ENCODE results near the gene TMEM255B.
"Not testable (repeated sequence)": the region's sequence is repeated elsewhere in the genome, so short reads cannot be mapped to it uniquely, and the experiment has no call there.

The TMEM255B gene

DNA sequence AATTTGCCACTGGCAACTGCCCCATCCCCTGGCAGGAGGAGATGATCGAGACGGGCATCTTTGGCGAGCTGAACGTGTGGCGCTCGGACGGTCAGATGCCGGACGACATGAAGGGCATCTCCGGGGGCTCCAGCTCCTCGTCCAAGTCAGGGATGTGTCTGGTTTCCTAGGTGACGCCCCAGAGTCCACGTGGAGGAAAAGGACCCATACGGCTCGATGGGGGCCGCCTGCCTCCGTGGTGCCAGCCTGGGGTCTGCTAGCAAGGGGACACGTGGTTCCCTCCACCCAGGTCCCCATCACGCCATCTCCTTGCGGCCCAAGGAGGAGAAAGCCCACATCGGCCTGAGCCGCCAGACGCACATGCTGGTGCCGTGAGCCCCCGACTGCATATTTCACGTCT is 23.8 kb upstream of the TMEM255B start:
- no peak for DNase-seq

DNA sequence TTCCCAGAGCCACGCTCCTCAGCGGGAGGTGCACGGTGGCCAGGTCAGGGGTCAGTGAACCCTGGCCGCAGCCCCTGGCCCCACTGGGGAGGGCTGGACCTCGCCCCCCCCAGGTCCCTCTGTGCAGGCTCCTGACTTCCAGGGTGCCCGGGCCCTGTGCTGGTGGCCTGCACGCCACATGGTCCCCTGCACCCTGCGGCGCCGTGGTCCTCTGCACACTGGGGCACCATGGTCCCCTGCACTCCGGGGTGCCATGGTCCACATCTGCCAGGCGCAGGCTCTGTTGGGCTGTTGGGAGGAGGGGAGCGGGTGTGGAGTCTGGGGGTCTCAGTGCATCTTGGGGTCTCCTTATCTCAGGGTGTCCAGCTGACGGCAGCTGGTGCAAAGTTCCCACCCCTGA is 23.3 kb upstream of the TMEM255B start:
- DNase-seq, result no peak

DNA sequence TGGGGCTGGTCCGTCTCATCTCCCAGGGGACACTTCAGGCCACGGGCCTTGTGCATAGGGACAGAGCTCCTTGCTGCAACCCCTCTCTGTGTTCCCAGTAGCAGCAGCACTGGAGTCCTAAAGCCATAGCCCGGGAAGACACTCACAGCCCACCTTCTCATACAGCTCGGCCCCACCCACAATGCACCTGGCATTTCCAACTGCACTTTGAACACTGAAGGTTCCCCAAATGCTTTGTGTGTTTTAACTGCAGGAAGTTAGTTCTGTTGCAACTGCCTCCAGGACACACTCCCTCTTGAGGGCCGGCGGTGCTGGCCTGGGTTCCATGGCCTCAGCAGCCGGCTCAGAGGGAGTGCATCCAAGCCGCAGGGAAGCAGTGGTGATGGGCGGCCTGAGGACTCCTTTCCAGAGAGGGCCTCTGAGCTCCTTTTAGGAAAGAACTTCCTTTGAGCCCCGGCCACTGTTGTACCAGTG is 22.7 kb upstream of the TMEM255B start:
- DNase-seq, result no peak

DNA sequence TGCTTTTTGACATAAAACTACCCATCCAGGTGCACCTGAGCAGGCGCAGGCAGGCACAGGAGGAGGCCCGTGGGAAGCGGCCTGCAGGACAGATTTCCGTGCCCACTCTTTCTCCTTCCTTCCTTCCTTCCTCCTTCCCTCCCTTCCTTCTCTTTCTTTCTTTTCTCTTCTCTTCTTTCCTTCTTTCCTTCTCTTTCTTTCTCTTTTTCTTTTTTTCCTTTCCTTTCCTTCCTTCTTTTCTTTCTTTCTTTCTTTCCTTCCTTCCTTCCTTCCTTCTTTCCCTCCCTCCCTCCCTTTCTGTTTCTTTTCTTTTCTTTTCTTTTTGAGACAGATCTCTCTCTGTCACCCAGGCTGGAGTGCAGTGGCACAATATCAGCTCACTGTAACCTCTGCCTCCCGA is 21.2 kb upstream of the TMEM255B start:
- DNase-seq, result no peak

DNA sequence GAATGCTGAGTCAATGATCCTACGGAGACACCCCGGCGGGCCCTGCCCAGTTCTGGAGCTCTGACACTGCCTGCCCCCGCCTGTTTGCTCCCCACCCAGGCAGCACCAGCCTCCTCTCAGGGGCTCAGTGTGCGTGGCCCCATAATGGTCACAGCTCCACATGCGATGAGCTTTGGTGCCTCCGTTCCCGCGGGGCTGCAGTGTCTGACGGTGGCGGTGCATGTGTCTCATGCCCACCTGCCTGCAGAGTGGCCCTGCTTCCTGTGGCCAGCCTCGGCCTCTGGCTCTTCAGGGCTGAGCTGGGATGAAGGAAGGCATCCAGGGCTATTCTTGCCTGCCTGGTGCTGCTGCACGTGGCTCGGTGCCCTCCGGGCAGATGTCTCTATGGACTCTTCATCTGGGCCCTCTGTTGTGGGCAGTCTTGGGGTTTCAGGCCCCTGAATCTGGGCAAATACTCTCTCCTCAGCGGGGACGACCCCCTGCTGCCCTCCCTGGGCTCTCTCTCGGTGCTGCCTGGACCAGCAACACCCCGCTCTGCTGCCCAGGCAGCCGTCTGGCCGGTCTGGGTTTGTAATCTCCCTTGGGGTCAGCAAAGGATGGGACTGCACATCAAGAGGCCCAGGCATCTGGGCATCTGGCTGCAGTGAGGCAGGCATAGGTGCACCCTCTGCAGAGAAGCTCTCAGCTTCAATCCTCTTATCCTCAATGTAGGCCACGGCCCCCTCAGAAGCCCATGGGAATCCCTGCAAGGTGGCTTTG is 19.3 kb upstream of the TMEM255B start:
- DNase-seq, result no peak

DNA sequence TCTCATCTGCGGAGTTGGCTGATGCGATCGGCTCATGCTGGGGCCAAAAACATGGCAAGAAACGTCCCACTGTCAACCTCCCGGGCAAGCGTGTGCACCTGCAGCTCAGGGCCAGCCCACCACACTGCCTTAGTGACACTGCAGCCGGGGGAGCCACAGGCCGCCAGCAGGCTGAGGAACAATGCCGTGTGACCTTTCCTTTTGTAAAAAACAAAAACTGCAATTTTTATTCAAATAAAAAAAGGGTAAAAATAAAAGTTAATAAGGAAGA is 18.8 kb upstream of the TMEM255B start:
- DNase-seq, result no peak

DNA sequence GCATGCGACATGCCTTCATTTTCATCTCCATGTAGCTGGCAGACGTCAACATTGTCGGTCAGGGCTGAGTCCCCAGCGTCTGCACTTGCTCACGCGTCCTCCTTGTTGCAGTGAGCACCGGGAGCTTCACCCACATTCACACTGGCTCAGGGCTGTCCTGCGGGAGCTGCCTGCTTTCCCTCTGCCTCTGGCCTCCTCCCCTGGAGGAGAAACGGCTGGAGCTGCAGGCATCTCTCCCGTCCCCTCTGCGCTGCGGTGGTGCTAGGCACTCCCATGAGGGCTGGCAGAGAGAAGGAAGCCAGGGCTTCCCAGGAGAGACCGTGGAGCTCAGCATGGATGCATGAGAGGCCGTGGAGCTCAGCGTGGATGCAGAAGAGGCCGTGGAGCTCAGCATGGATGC is 18.4 kb upstream of the TMEM255B start:
- DNase-seq, result no peak

DNA sequence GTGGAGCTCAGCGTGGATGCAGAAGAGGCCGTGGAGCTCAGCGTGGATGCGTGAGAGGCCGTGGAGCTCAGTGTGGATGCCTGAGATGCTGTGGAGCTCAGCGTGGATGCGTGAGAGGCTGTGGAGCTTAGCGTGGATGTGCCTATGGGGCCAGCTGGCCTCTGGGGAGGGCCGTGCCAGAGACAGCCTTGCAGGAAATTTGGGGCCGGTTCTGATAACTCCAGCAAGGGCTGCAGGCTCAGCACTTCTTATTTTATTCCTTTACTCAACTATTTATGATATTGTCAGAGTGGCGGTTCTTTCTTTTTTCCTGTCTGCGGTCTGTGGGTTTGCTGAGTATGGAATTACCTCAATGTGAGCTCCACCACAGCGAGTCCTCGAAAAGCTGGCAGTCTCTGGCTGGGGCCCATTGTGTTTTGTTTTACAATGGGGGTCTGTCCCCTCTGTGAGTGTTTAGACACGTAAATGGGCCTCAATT is 17.8 kb upstream of the TMEM255B start:
- no peak for DNase-seq

DNA sequence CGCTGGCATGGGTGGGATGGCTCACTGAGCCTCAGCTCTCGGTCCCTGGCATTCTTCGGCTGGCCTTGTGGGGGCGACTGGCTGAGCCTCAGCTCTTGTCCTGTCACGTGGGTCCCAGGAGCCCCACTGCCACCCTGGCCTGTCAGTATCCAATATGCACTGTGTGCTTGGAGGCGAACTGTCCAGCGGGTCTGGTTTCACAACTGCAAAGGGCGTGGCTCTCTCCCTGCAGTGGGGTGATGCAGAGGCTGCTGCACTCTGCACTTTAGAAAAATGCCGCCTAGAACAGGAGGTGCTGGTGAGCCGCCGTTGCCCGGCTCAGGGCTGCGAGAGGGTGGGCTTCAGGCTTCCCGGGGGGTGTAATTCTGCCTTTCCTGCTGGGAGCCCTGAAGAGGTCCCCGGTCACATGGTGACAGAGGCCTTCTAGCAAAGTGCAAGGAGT is 17.0 kb upstream of the TMEM255B start:
- no peak for DNase-seq

DNA sequence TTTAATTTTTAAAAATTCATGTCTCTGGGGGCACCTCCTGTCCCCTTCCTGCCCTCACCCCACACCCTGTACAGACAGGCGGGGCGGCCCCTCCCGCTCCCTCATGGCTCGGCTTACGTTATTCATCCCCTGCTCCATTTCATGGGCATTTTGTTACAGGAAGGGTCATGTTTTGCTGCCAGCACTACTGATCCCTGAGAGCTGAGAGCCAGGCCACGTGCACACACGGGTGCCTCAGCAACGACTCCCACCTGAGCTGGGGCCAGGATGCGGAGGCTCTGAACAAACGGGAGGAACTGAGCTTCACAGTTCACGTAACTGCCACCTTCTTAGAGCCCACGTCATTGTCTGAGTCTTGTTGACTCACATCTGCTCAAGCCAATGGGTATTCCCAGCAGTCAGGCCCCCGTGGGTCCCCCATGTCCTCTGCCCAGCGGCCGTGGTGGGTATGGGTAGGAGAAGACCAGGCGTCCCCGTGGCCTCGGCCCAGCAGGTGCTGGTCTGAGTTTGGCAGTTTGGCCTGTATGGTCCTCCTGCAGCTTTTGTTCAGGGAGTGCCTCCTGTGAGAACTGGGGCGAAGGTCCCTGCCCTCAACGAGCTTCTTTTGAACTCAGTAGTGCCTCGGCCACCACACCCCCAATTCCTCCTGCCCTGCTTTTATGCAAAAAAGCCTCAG is 16.4 kb upstream of the TMEM255B start:
- no peak for DNase-seq

DNA sequence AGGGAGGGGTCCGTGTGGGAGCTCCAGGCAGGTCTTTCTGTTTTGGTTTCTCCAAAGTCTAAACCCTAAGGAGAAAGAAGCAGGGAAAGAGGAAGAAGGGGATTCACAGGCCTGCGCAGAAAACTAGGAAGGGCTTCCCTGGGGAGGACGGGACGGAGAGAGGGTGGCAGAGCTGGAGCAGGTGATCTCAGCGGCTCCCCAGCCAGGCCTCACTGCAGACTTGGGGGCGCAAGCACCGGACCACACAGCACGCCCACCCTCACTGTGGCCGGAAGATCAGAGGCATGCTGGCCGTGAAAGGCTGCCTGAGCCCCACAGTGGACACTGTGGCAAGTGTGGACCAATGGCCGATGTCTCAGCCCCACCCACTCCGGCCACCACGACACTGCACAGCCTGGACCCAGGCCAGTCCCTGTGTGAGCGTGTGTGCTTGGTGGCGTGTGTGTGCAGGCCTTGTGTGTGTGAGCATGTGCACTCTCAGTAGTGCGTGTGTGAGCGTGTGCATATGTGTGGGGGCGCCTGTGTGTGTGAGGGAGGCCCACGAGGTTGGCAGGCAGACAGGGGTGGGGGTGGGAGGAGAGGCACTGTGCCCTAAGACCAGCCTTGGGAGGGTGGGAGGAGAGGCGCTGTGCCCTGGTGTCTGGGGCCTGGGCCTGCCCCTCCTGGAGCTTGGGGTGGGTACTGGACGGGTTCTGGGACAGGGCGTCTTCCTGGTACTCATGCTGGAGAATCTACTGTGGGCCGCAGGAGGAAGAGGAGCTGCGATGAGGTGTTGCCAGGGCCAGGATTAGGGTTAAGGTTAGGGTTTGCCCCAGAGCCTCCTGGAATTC is 15.4 kb upstream of the TMEM255B start:
- DNase-seq, result no peak

DNA sequence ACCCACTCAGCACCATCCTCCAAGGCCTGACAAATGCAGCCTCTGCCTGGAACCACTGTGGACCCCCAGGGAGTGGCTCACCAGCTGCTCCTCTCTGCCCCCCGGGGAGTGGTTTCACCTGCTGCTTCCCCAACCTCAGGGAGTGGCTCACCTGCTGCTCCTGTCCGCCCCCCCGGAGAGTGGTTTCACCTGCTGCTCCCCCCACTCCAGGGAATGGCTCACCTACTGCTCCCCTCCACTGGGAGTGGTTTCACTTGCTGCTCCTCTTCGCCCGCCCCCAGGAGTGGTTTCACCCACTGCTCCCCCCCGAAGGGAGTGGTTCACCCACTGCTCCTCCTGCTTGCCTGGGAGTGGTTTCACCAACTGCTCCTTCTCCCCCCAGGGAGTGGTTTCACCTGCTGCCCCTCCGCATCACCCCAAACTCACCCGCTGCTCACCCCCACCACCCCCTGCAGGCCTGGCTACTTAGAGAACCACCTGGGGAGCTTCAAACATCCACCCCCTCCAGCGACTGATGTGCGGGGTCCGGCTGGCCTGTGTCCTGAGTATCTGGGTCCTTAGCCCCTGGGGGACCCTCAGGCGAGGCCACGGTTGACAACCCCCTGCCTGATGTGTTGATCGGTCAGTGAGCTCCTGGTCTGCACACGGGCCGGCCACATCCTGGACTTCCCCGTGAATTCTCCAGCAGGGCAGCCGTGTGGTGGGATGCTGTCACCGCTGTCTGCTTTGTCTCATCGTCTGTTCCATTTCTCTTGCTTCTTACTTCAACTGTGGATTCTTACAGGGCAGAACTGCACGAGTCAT is 14.6 kb upstream of the TMEM255B start:
- no peak for DNase-seq

DNA sequence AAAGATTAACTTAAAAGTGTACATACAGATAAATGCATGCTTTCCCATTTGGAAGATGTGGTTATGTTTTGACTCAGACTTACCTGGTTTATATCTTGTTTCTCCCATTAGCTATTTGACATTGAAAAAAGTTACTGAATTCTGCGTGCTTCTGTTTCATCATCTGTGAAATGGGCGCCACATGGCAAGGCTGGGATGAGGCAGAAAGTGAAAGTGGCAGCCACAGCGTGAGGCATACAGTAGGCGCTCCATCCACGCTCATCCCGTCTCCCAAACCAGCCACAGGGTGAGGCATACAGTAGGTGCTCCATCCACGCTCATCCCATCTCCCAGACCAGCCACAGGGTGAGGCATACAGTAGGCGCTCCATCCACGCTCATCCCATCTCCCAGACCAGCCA is 14.0 kb upstream of the TMEM255B start:
- DNase-seq, result no peak

DNA sequence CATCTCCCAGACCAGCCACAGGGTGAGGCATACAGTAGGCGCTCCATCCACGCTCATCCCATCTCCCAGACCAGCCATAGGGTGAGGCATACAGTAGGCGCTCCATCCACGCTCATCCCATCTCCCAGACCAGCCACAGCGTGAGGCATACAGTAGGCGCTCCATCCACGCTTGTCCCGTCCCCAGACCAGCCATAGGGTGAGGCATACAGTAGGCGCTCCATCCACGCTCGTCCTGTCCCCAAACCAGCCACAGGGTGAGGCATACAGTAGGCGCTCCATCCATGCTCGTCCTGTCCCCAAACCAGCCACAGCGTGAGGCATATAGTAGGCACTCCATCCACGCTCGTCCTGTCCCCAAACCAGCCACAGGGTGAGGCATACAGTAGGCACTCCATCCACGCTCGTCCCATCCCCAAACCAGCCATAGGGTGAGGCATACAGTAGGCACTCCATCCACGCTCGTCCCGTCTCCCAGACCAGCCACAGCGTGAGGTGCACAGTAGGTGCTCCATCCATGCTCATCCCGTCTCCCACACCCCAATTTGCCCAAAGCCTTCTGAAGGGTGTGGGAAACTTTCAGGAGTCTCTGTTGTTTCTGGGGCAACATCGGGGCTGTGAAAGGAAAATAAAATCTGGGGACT is 13.4 kb upstream of the TMEM255B start:
- not testable (repeated sequence) for DNase-seq

DNA sequence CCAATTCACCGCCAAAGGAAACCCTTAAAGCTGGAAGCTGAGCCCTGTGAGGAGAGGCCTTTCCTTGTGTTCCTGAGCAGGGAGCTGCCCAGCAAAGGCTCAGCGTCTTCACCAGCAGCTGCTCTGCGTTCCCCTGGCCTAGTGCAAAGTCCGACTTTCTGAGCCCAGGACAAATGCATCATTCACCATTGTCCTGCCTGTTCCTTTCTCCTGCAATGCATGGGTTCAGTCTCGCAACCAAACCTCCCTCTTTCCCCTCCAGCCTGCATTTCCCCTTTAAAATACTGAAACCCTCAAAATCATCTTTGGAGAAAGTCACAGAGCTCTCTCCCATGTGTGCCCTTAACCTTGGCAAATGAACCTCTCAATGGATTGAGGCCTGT is 12.9 kb upstream of the TMEM255B start:
- no peak for DNase-seq

DNA sequence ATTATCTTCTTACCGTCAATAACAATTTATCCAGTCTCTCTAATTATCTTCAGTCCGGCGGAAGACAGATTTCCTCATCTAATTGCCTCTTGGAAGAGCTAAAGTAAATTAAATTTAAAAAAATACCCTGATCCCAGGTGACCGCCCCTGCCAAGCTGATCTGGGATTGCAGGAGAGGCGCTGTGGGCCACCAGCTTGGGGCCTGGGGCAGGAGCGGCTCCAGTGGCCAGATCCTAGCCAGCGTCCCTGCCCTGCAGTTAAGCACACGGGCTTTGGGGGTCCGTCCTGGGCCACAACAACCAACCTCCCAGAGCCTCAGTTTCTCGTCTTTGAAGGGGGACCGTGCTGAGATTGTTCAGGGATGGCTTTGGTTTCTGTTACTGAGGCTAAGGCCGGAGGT is 12.4 kb upstream of the TMEM255B start:
- DNase-seq, result no peak

DNA sequence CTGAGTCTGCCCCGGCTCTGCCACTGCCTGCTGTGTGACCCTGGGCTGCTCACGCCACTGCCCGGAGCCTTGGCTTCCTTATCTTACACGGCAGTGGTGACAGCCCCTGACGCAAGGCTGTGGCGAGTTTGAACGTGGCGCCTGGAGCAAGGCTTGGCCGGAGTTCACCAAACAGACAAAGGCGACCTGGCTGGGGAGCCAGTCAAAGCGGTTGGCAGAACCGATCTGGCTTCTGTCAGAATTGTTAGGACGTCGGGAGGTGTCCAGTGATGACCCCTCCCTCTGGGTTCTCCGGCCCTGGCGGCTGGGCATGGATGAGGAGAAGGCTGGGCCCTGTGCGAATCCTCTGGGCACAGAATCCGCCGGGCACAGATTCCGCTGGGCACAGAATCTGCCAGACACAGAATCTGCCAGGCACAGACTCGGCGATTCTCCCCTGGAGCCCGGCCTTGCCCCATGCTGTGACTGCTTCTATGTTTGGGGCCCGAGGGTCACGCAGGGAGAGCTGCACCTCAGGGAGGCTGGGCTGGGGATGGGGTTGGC is 11.7 kb upstream of the TMEM255B start:
- no peak for DNase-seq

DNA sequence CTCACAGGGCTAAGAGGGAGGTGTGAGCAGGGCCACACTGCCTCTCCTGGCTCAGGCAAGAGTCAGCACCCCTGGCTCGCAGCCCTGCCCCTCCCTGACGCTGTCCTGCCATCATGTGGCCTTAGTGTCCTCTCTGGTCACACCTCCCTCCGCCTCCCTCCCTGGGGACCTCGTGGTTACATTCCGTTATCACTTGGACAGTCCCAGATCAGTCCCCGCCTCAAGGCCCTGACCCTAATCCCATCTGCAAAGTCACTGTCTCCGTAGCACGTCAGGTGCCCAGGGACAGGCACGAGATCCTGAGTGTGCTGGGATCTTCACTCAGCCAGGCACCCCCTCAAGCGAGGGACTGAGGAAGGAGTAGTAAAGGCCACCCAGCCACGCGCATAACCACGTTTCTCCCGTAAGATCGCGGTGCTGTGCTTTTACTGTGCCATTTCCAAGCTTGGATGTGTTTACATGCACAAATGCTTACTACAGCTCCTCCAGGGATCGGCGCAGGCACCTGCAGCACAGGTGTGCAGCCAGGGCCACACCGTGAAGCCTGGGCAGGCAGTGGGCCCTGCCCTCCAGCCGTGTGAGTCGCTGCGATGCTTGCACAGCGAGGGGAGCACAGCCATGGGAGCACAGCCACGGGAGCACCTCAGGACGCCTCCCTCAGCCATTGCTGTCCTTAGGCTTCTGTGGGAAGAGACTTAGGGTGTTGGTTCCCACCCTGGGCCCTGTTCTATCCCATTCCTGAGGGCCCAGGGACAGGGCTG is 10.7 kb upstream of the TMEM255B start:
- DNase-seq, result no peak

DNA sequence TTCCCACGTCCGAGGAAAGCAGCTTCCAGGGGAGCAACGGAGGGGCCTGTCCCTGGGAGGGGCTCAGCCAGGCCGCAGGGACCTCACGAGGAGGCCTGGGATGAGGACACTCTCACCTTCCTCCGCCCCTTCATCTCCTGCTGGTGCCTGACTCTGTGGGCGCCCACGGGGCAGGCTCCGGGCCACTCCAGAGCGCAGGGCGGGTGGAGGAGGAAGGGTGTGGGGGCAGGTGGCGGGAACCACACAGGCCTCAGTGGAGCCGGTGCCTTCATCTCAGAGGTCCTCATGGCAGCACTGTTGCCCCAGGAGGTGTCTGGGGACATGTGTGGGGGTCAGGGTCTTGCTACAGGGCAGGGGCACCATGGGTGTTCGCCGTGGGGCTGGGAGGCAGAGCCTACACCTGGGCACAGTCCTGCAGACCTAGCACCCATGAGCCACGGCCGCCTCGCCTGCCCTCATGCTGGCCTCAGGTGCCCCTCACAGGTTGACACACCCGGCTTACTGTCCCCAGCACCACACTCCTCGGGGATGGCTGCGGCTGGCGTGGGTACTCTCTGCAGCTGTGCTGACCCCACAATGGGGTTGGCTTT is 10.1 kb upstream of the TMEM255B start:
- DNase-seq, result no peak

DNA sequence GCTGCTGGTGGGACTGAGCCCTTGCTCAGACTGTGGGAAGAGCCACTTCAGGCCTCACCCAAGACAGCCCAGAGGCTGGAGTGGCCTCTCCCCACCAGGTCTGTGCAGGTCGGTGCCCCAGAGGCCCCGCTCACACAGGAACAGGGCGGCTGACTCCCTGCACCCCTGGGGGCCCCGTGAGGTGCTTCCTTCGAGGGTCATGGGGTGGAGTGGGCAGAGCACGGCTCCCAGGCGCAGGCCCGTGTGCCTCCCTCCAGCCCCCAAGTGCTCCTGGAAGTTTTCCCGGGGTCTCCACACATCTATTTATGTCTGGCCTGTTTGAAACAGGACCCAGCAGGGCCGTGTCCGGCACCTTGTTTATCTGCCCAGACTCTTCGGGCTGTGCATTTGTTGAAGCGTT is 9.5 kb upstream of the TMEM255B start:
- no peak for DNase-seq

DNA sequence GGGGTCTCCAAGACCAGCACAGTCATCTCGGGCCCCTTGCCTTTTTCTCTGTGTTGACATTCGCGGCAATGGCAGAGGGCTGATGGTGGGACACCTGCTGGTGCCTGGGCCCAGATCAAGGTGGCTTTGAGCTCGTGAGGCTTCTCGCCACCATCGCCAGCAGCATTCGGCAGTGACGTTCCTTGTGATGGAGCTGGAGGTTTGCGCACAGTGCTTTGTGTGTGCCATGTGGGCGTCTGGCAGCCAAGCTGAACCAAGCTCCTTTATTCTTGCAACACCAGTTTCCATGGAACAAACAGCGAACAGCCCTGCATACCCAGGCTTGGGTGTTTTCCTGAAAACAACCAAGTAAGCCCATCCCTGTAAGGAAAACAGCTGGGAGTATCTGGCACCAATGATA is 9.1 kb upstream of the TMEM255B start:
- DNase-seq, result no peak

Data from activated CD4-positive, alpha-beta T cell treated with anti-CD3 and anti-CD28 coated beads for 4 hours (primary cell).